Kidney (tissue), 14 donors: ENCODE results near the gene SRGAP3. TPM values are rescaled to one million over a fixed set of nuclear protein-coding genes. Genes with fewer than 3 reads are reported as not detected.

ENCODE experiments used
- DNase-seq, 5 donors: peaks; one replicate each; pipeline ENCODE4 v3.0.0-alpha.2; 2013 to 2020
- FAIRE-seq: peaks from 2 replicates; lab custom pipeline; 2012; peaks lifted over from hg19 to GRCh38; lab: Jason Lieb, UNC
- H3K27ac ChIP-seq, 2 donors: one replicate each; pipeline ENCODE4 v1.7.0; 2013; ENCODE audit warnings: low read depth in 2 of 2, low read length in 2 of 2, inconsistent platforms in 1 of 2
- H3K27me3 ChIP-seq: one replicate; pipeline ENCODE4 v1.7.1; 2013; ENCODE audit warnings: low read length, inconsistent platforms; ENCODE audit not compliant: control insufficient read depth, insufficient read depth
- H3K36me3 ChIP-seq, 3 donors: one replicate each; pipeline versions ENCODE4 v1.7.0 to v1.7.1; 2013; ENCODE audit warnings: low read length in 3 of 3, control low read depth in 1 of 3, inconsistent platforms in 1 of 3; ENCODE audit not compliant: insufficient read depth in 3 of 3, control insufficient read depth in 2 of 3
- H3K4me1 ChIP-seq, 3 donors: one replicate each; pipeline versions ENCODE4 v1.7.0 to v1.7.1; 2013; ENCODE audit warnings: low read length in 3 of 3, inconsistent platforms in 1 of 3, low read depth in 1 of 3; ENCODE audit not compliant: control insufficient read depth in 2 of 3, insufficient read depth in 2 of 3
- H3K4me3 ChIP-seq, 3 donors: one replicate each; pipeline versions ENCODE4 v1.7.0 to v1.8.1; 2013; ENCODE audit warnings: low read length in 3 of 3, control low read depth in 1 of 3, inconsistent platforms in 1 of 3
- H3K9ac ChIP-seq, 3 donors: one replicate each; pipeline versions ENCODE4 v1.7.0 to v1.7.1; 2013; ENCODE audit warnings: low read length in 3 of 3, control low read depth in 1 of 3, inconsistent platforms in 1 of 3
- H3K9me3 ChIP-seq, 3 donors: one replicate each; pipeline versions ENCODE4 v1.7.0 to v1.7.1; 2013; ENCODE audit warnings: low read length in 3 of 3, control low read depth in 1 of 3, inconsistent platforms in 1 of 3; ENCODE audit not compliant: control insufficient read depth in 2 of 3, insufficient read depth in 1 of 3
- intact Hi-C: fragments of 100-400 bp; cut with DNase I; formaldehyde crosslinking; loops from one replicate; pipeline ENCODE4 v1.11.1; 2022
- polyA plus RNA-seq: library from polyadenylated mRNA; stranded (reverse); fragments of 350-450 nt; fragmentation: Illumina TruSeq; extraction: RNeasy Lipid Tissue Mini Kit (QIAGEN cat#74804); gene quantifications from one replicate; pipeline ENCODE4 v1.2.3, GENCODE V29; 2014; ENCODE audit warnings: low read depth, low replicate concordance; ENCODE audit not compliant: insufficient read depth
- total RNA-seq: library from RNA; stranded (reverse); fragmentation: NEBNext Ultra II Directional; extraction: Animal tissue kit (Norgen Biotek cat#: 25700); gene quantifications from one replicate; pipeline ENCODE4 v1.2.1, GENCODE V29; 2021
- TF ChIP-seq, protein P1 (sequence below): IDR thresholded peaks from 3 replicates; pipeline ENCODE4 v1.5.1; 2012; ENCODE audit warnings: mild to moderate bottlenecking, moderate library complexity, borderline replicate concordance; ENCODE audit not compliant: insufficient read depth; ENCODE audit errors: extremely low read depth
- donor health status: control.
- donor health status: control.
- donor health status: control.
- donor health status: control.
- donor health status: control.
- donor health status: DM: yes; HTN: yes; CAD: no.
- donor health status: Normal renal cell carcinoma (clear cell type).

The SRGAP3 gene
- total and polyA plus RNA-seq, 2 donors from 2014 or later: 4.1 to 24.3 TPM

DNA sequence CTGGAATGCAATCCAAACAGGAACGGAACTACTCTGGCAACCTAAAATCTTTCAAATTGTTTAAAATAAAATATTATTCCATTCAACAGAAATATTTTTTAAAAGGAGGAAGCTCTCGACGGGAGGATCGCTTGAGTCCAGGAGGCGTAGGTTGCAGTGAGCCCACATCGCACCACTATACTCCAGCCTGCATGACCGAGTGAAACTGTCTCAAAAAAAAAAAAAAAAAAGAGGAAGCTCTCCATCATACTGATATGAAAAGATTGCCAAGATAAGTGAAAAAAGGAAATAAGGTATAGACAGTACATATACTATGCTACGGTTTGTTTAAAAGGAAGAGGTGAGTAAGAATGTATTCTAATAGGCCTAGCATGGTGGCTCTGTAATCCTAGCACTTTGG is 289.8 kb downstream of the SRGAP3 start:
- Histone ChIP-seq H3K27me3 (no peaks in the 10 kb centered on the region), H3K9me3 (no peaks in the 10 kb centered on the region), H3K4me1 (peaks cover 0 to 9% (median 3%) of the 10 kb centered on the region in 3 donors), H3K9ac (no peak overlapping the region), H3K27ac (no peak overlapping the region), H3K36me3 (no peaks in the 10 kb centered on the region), H3K4me3 (no peak overlapping the region)
- no peak for FAIRE-seq
- intact Hi-C loops: no loop called here
- no peak for DNase-seq
- TF ChIP-seq, protein P1, sequence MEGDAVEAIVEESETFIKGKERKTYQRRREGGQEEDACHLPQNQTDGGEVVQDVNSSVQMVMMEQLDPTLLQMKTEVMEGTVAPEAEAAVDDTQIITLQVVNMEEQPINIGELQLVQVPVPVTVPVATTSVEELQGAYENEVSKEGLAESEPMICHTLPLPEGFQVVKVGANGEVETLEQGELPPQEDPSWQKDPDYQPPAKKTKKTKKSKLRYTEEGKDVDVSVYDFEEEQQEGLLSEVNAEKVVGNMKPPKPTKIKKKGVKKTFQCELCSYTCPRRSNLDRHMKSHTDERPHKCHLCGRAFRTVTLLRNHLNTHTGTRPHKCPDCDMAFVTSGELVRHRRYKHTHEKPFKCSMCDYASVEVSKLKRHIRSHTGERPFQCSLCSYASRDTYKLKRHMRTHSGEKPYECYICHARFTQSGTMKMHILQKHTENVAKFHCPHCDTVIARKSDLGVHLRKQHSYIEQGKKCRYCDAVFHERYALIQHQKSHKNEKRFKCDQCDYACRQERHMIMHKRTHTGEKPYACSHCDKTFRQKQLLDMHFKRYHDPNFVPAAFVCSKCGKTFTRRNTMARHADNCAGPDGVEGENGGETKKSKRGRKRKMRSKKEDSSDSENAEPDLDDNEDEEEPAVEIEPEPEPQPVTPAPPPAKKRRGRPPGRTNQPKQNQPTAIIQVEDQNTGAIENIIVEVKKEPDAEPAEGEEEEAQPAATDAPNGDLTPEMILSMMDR: no peak

DNA sequence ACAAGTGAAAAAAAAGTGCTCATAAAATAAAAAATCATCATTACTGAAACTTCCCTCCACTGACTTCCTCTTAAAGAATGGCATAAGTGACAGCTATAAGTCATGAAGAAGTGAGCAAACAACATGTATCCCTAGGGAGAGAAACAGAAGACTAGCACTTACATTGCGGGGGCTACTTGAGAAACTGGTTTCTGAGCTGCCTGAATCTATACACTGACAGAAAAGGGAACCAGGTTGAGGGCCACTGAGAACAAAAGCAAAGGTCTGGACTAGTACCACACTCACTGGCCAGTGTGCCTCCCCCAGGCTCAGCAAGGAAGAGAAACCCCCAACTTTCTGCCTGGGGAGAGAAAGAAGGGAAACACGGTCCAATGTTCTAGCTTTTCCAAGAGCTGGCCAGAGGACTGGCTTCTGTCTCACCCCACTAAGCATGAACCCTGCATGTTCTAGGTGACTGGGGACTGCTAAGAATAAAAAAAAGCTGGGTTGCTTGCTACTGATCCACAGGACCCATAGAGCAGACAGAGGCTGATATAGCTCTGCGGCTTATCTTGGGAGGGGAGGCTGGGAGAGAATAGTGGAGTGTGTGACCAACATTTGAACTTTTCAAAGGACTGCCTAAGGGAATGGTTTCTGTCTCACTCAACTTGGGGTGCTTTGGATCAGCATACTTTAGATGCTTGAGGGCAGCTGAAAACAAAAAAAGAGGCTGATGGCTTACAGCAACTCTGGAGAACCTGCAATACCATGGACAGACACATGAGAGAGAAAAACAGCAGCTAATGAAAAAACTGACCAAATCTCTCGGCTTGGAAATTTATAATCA is 294.3 kb downstream of the SRGAP3 start:
- H3K9me3 ChIP-seq: no peaks in the 10 kb centered on the region
- H3K27me3 ChIP-seq: no peaks in the 10 kb centered on the region
- intact Hi-C loops: no loop called here
- H3K27ac ChIP-seq: no peak overlapping the region
- no peak overlapping the region for H3K4me3 ChIP-seq
- DNase-seq (no peak), FAIRE-seq (no peak)
- H3K36me3 ChIP-seq: no peaks in the 10 kb centered on the region
- H3K9ac ChIP-seq: no peak overlapping the region
- H3K4me1 ChIP-seq: no peaks in the 10 kb centered on the region
- TF ChIP-seq, protein P1: no peak

GRCh38 chr3:8953313-8953712 is 296.1 kb downstream of the SRGAP3 start:
- DNase-seq (no peak), FAIRE-seq (no peak)
- no peaks in the 10 kb centered on the region for H3K27me3 ChIP-seq
- H3K9ac ChIP-seq: no peak overlapping the region
- TF ChIP-seq, protein P1: no peak
- intact Hi-C loops: no loop called here
- no peaks in the 10 kb centered on the region for H3K4me1 ChIP-seq
- no peak overlapping the region for H3K4me3 ChIP-seq
- no peaks in the 10 kb centered on the region for H3K36me3 ChIP-seq
- no peak overlapping the region for H3K27ac ChIP-seq
- H3K9me3 ChIP-seq: no peaks in the 10 kb centered on the region
